HEK293T (cell line): Measurements from ENCODE around the gene WDPCP.
"Not testable (repeated sequence)": the region's sequence is repeated elsewhere in the genome, so short reads cannot be mapped to it uniquely, and the experiment has no call there.

ENCODE experiments used
- CTCF ChIA-PET: fragments of 350-600 bp; formaldehyde crosslinking; extraction: SDS; loops from one replicate; lab custom pipeline; 2021; ENCODE audit warnings: antibody characterized with exemption, inconsistent platforms; lab: Yijun Ruan, JAX
- POLR2A ChIA-PET: fragments of 350-600 bp; formaldehyde crosslinking; extraction: SDS; loops from one replicate; lab custom pipeline; 2020; ENCODE audit warnings: antibody characterized with exemption, inconsistent platforms; lab: Yijun Ruan, JAX
- DNase-seq: peaks from one replicate; pipeline ENCODE4 v3.0.0; 2012; ENCODE audit warnings: mixed read lengths; ENCODE audit errors: extremely low spot score
- ARNT ChIP-seq: fragments of 450-650 bp; IDR thresholded peaks from 2 replicates; pipeline ENCODE4 v1.6.1; 2017; ENCODE audit warnings: mild to moderate bottlenecking
- BHLHE40 ChIP-seq: fragments of 450-650 bp; IDR thresholded peaks from 2 replicates; pipeline ENCODE4 v1.6.1; 2016; ENCODE audit warnings: mild to moderate bottlenecking, moderate library complexity, borderline replicate concordance
- CTBP1 ChIP-seq: fragments of 450-650 bp; IDR thresholded peaks from 2 replicates; pipeline ENCODE4 v1.6.1; 2016; ENCODE audit warnings: borderline replicate concordance
- ELF4 ChIP-seq: fragments of 450-650 bp; IDR thresholded peaks from 2 replicates; pipeline ENCODE4 v1.6.1; 2017; ENCODE audit warnings: antibody characterized with exemption
- FOXA1 ChIP-seq: fragments of 450-650 bp; IDR thresholded peaks from 2 replicates; pipeline ENCODE4 v1.6.1; 2016; ENCODE audit warnings: mild to moderate bottlenecking
- FOXK2 ChIP-seq: fragments of 450-650 bp; IDR thresholded peaks from 2 replicates; pipeline ENCODE4 v1.6.1; 2016; ENCODE audit warnings: mild to moderate bottlenecking
- FOXM1 ChIP-seq: fragments of 450-650 bp; IDR thresholded peaks from 2 replicates; pipeline ENCODE4 v1.6.1; 2017; ENCODE audit warnings: mild to moderate bottlenecking, borderline replicate concordance
- HDGF ChIP-seq: fragments of 450-650 bp; IDR thresholded peaks from 2 replicates; pipeline ENCODE4 v1.6.1; 2017; ENCODE audit warnings: antibody characterized with exemption, borderline replicate concordance
- L3MBTL2 ChIP-seq: fragments of 450-650 bp; conservative IDR thresholded peaks from 2 replicates; pipeline ENCODE4 v1.6.1; 2016; ENCODE audit warnings: mild to moderate bottlenecking
- LEF1 ChIP-seq: fragments of 450-650 bp; IDR thresholded peaks from 2 replicates; pipeline ENCODE4 v1.6.1; 2017; ENCODE audit warnings: mild to moderate bottlenecking, borderline replicate concordance
- NFRKB ChIP-seq: fragments of 450-650 bp; IDR thresholded peaks from 2 replicates; pipeline ENCODE4 v1.6.1; 2016; ENCODE audit warnings: mild to moderate bottlenecking, moderate library complexity
- PKNOX1 ChIP-seq: fragments of 450-650 bp; IDR thresholded peaks from 2 replicates; pipeline ENCODE4 v1.6.1; 2016
- SP1 ChIP-seq: fragments of 450-650 bp; IDR thresholded peaks from 2 replicates; pipeline ENCODE4 v1.6.1; 2017
- SUZ12 ChIP-seq: fragments of 450-650 bp; IDR thresholded peaks from 2 replicates; pipeline ENCODE4 v1.6.1; 2016; ENCODE audit warnings: mild to moderate bottlenecking
- TARDBP ChIP-seq: fragments of 450-650 bp; IDR thresholded peaks from 2 replicates; pipeline ENCODE4 v1.6.1; 2016
- ZNF384 ChIP-seq: fragments of 450-650 bp; IDR thresholded peaks from 2 replicates; pipeline ENCODE4 v1.6.1; 2016

The WDPCP gene

GRCh38 chr2:63581298-63581961, 6.8 kb downstream of the WDPCP start:
- no peak for DNase-seq
- TF ChIP-seq TARDBP, result no peak
- no peak for TF ChIP-seq ARNT
- TF ChIP-seq L3MBTL2, result no peak
- no peak for TF ChIP-seq SUZ12
- no peak for TF ChIP-seq FOXM1
- no peak for TF ChIP-seq CTBP1
- no peak for TF ChIP-seq LEF1
- TF ChIP-seq PKNOX1, result no peak
- no peak for TF ChIP-seq HDGF
- no peak for TF ChIP-seq SP1
- TF ChIP-seq BHLHE40, result no peak
- no peak for TF ChIP-seq ELF4
- no peak for TF ChIP-seq ZNF384
- no peak for TF ChIP-seq FOXA1
- TF ChIP-seq FOXK2, result no peak
- no peak for TF ChIP-seq NFRKB
- ChIA-PET POLR2A (no interaction called here), CTCF (no interaction called here)

GRCh38 chr2:63580651-63581297, 7.5 kb downstream of the WDPCP start:
- POLR2A ChIA-PET, result no interaction called here
- CTCF ChIA-PET, result no interaction called here
- TF ChIP-seq HDGF (no peak), ARNT (no peak), LEF1 (no peak), FOXK2 (no peak), ZNF384 (no peak), SUZ12 (no peak), ELF4 (no peak), L3MBTL2 (no peak), PKNOX1 (no peak), CTBP1 (no peak), BHLHE40 (no peak), SP1 (no peak), FOXA1 (no peak), TARDBP (no peak), FOXM1 (no peak), NFRKB (no peak)
- DNase-seq, result no peak

GRCh38 chr2:63578767-63579166, 9.5 kb downstream of the WDPCP start:
- no peak for DNase-seq
- ChIA-PET POLR2A (no interaction called here), CTCF (no interaction called here)
- TF ChIP-seq LEF1, result no peak
- TF ChIP-seq HDGF, result no peak
- TF ChIP-seq TARDBP, result no peak
- no peak for TF ChIP-seq FOXA1
- no peak for TF ChIP-seq FOXM1
- no peak for TF ChIP-seq L3MBTL2
- no peak for TF ChIP-seq FOXK2
- no peak for TF ChIP-seq SP1
- TF ChIP-seq SUZ12, result no peak
- TF ChIP-seq CTBP1, result no peak
- no peak for TF ChIP-seq BHLHE40
- no peak for TF ChIP-seq ELF4
- no peak for TF ChIP-seq ARNT
- no peak for TF ChIP-seq NFRKB
- TF ChIP-seq ZNF384, result no peak
- TF ChIP-seq PKNOX1, result no peak

GRCh38 chr2:63576546-63576945, 11.7 kb downstream of the WDPCP start:
- DNase-seq, result no peak
- ChIA-PET POLR2A (no interaction called here), CTCF (no interaction called here)
- TF ChIP-seq LEF1 (no peak), ARNT (no peak), L3MBTL2 (no peak), ZNF384 (no peak)

- DNase-seq, CTCF ChIA-PET: not testable (repeated sequence)
- POLR2A ChIA-PET, result interaction anchor here (1.0 kb wide), 1 partner anchor 15 kb away, joined by 3 read pairs; the partner anchor contains the start of genes MDH1 and WDPCP
Observed at GRCh38 chr2:63573726-63574345, 14.4 kb downstream of the WDPCP start.

GRCh38 chr2:63573026-63573425, 15.3 kb downstream of the WDPCP start:
- CTCF ChIA-PET, DNase-seq, POLR2A ChIA-PET: not testable (repeated sequence)
